Endothelial cell (in vitro differentiated cells): Measurements from ENCODE around the gene LCE1E. TPM values are rescaled to one million over a fixed set of nuclear protein-coding genes. Genes with fewer than 3 reads are reported as not detected.

ENCODE experiments used
- DNase-seq: peaks from one replicate; pipeline ENCODE4 v3.0.0; 2021; ENCODE audit warnings: low spot score
- H3K27ac Mint-ChIP-seq: one replicate; pipeline ENCODE4 v1.8.0; 2021; ENCODE audit warnings: mixed read lengths, inconsistent platforms; ENCODE audit not compliant: unreplicated experiment
- H3K27me3 Mint-ChIP-seq: one replicate; pipeline ENCODE4 v1.8.0; 2021; ENCODE audit warnings: mild to moderate bottlenecking, moderate library complexity, mixed read lengths, inconsistent platforms; ENCODE audit not compliant: unreplicated experiment
- H3K36me3 Mint-ChIP-seq: one replicate; pipeline ENCODE4 v1.8.0; 2021; ENCODE audit warnings: mild to moderate bottlenecking, low read depth, mixed read lengths, inconsistent platforms; ENCODE audit not compliant: unreplicated experiment
- H3K4me1 Mint-ChIP-seq: one replicate; pipeline ENCODE4 v1.8.0; 2021; ENCODE audit warnings: mild to moderate bottlenecking, mixed read lengths, inconsistent platforms; ENCODE audit not compliant: unreplicated experiment
- H3K4me3 Mint-ChIP-seq: one replicate; pipeline ENCODE4 v1.8.0; 2021; ENCODE audit warnings: mild to moderate bottlenecking, mixed read lengths, inconsistent platforms; ENCODE audit not compliant: unreplicated experiment
- H3K9me3 Mint-ChIP-seq: one replicate; pipeline ENCODE4 v1.8.0; 2021; ENCODE audit warnings: mixed read lengths, inconsistent platforms; ENCODE audit not compliant: unreplicated experiment
- total RNA-seq: library from RNA; stranded (reverse); fragmentation: NEBNext Ultra II Directional; extraction: Animal tissue kit (Norgen Biotek cat#: 25700); gene quantifications from one replicate; pipeline ENCODE4 v1.2.1, GENCODE V29; 2021; ENCODE audit not compliant: unreplicated experiment
- TF ChIP-seq, protein P1 (sequence below): fragments of 200-600 bp; sonication (generic); IDR thresholded peaks from one replicate; pipeline ENCODE4 v1.5.0; 2021; ENCODE audit warnings: antibody characterized with exemption; ENCODE audit not compliant: unreplicated experiment

Gene LCE1E
- total RNA-seq, 1 donor from 2014 or later: not detected

DNA sequence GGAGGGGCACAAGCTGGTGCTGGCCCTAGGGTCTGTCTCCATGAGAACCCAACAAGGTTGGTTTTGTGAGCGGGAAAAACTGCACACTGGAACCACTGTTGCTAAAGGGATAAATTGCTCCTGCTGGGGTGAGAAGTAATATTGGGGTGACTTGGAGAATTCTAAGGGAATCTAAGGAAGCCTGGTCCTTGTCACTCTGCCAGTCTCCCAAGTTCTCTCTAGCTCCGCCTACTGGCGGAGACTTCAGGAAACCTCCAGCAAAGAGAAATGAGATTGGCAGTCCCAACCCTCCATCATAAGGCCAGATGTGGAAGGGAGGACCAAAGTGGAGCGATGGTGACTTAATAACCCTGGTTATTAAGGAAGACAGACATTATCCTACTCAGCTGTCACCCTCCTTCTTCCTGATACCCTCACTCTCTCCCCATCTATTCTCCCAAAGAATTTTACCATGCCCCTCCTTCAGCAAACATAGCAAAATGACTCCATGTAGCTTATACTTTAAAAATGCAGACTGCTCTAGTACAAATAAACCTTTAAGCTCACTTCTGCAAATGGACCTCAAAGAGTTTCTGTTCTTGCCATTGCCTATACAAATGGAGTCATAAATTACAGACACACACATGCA lies 8.4 kb upstream of the LCE1E start:
- no peak overlapping the region for H3K27ac Mint-ChIP-seq
- TF ChIP-seq, protein P1, sequence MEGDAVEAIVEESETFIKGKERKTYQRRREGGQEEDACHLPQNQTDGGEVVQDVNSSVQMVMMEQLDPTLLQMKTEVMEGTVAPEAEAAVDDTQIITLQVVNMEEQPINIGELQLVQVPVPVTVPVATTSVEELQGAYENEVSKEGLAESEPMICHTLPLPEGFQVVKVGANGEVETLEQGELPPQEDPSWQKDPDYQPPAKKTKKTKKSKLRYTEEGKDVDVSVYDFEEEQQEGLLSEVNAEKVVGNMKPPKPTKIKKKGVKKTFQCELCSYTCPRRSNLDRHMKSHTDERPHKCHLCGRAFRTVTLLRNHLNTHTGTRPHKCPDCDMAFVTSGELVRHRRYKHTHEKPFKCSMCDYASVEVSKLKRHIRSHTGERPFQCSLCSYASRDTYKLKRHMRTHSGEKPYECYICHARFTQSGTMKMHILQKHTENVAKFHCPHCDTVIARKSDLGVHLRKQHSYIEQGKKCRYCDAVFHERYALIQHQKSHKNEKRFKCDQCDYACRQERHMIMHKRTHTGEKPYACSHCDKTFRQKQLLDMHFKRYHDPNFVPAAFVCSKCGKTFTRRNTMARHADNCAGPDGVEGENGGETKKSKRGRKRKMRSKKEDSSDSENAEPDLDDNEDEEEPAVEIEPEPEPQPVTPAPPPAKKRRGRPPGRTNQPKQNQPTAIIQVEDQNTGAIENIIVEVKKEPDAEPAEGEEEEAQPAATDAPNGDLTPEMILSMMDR: peak; percentile 41
- H3K36me3 Mint-ChIP-seq: no peaks in the 10 kb centered on the region
- no peaks in the 10 kb centered on the region for H3K4me1 Mint-ChIP-seq
- DNase-seq: peak; percentile 51
- H3K27me3 Mint-ChIP-seq: peaks cover 2% of the 10 kb centered on the region
- H3K4me3 Mint-ChIP-seq: no peak overlapping the region
- H3K9me3 Mint-ChIP-seq: no peaks in the 10 kb centered on the region

DNA sequence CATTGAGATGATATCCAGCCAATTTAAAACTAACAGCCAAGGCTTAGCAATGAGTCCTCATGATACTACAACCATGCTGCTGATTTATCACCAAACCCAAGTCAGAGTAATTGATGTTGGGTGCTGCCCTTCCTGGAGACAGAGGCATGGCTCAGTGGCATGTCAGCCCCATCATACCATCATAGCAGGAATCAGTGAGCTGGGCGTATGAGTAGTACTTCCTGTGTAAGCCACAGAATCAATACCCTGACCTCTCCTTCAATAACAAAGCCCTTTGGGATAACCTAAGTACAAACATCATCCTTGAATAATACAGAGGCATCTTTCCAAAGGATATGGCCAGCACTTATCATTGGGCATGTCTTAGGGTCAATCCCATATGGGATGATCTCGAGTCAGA lies 3.0 kb upstream of the LCE1E start:
- Mint-ChIP-seq H3K9me3 (no peaks in the 10 kb centered on the region), H3K4me3 (no peak overlapping the region)
- no peak for DNase-seq

DNA sequence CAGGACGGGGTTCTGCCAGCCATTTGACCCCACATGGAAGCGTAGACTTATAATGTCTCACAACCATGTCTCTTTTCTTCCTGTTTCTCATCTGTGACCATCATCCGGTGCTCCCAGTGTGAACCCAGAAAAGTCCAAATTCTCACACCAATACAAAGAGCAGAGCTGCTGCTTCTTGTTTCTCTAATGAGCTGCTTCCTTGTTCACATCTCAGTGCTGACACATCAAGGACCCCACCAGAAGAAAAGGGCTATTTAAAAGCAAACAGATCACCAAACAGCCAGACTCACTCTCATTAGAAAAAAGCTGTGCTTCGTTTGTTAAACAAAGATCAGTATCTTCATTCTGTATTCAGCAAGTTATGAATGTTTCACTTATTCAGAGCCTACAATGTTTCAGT lies 9.6 kb downstream of the LCE1E start:
- no peaks in the 10 kb centered on the region for H3K27me3 Mint-ChIP-seq
- no peak for DNase-seq
- no peaks in the 10 kb centered on the region for H3K9me3 Mint-ChIP-seq
- no peak overlapping the region for H3K27ac Mint-ChIP-seq
- TF ChIP-seq, protein P1: no peak
- peaks cover 6% of the 10 kb centered on the region for H3K4me1 Mint-ChIP-seq
- H3K4me3 Mint-ChIP-seq: no peak overlapping the region
- H3K36me3 Mint-ChIP-seq: no peaks in the 10 kb centered on the region

More for the DNA sequence above, 3.0 kb upstream of the LCE1E start:
- Mint-ChIP-seq H3K27me3 (no peaks in the 10 kb centered on the region), H3K4me1 (peaks cover 1% of the 10 kb centered on the region), H3K27ac (no peak overlapping the region), H3K36me3 (no peaks in the 10 kb centered on the region)
- TF ChIP-seq, protein P1: no peak

DNA sequence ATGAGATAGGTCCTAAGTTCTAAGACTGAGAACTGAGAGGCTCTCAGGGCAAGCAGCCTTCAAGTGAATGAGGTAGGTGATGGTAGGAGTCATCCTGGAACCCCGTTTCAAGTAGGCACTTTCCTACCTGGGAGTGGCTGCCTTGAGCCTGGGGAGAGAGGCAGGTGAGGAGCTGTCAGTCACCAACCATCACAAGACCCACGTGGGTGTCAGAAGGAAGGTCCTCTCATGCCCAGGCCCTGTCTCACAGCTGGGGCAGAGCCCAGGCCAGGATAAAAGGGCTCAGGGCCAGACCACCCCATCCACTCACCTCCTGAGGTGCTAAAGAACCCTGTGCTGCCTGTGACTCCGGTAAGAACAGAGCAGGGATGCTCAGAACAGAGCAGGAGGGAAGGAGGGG lies 10.4 kb downstream of the LCE1E start, which contains the start of gene LCE1D:
LCE1D (plus strand) TSS at position 301 of the 400 bp plus-strand sequence. CDS start 1,074 bp downstream, outside the sequence.
- Mint-ChIP-seq H3K36me3 (no peaks in the 10 kb centered on the region), H3K9me3 (no peaks in the 10 kb centered on the region)
- DNase-seq: no peak

DNA sequence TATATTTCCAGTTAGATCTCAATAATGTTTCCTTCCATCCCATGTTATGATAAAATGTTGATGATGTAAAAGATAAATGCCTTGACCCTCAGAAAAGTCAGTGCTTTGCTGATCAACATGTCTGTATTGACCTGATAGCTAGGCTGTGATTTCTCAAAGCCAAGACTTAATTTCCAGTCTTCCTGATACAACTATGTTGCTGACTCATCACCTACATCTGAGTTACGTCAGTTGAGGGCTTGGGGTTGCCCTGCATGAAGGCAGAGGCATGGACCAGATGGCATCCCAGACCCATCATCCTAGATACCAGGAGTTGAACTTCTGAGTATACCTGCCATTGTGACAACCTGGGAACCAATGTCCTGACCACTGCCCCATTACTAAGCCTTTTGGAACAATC lies 15.3 kb downstream of the LCE1E start:
- no peaks in the 10 kb centered on the region for H3K36me3 Mint-ChIP-seq
- H3K27me3 Mint-ChIP-seq: no peaks in the 10 kb centered on the region
- peaks cover 6% of the 10 kb centered on the region for H3K4me1 Mint-ChIP-seq
- DNase-seq: no peak
- H3K9me3 Mint-ChIP-seq: no peaks in the 10 kb centered on the region
- TF ChIP-seq, protein P1: no peak
- no peak overlapping the region for H3K4me3 Mint-ChIP-seq
- H3K27ac Mint-ChIP-seq: no peak overlapping the region

More for the DNA sequence above, 10.4 kb downstream of the LCE1E start, which contains the start of gene LCE1D:
- no peak within 1 kb of the TSS for H3K4me3 Mint-ChIP-seq
- TF ChIP-seq, protein P1: no peak
- no peaks in the 10 kb centered on the region for H3K27me3 Mint-ChIP-seq
- H3K27ac Mint-ChIP-seq: no peak within 1 kb of the TSS
- peaks cover 6% of the 10 kb centered on the region for H3K4me1 Mint-ChIP-seq
